IPS DF 19.7 (cell line): ENCODE data around the gene CFAP20.

Experiments
- DNase-seq: peaks from one replicate; pipeline ENCODE4 v3.0.0-alpha.2; 2013; ENCODE audit warnings: low read depth, low spot score

Gene CFAP20

GRCh38 chr16:58125041-58125440 is 4.1 kb downstream of the CFAP20 start:
- DNase-seq: no peak

GRCh38 chr16:58124601-58124915 is 4.6 kb downstream of the CFAP20 start:
- DNase-seq: no peak

GRCh38 chr16:58123896-58124600 is 5.1 kb downstream of the CFAP20 start:
- DNase-seq: no peak

GRCh38 chr16:58121132-58121531 is 8.0 kb downstream of the CFAP20 start:
- no peak for DNase-seq

GRCh38 chr16:58120234-58120633 is 8.9 kb downstream of the CFAP20 start:
- DNase-seq: no peak

GRCh38 chr16:58119509-58119845 is 9.7 kb downstream of the CFAP20 start:
- no peak for DNase-seq

- DNase-seq: no peak
Measured at GRCh38 chr16:58118801-58119508, 10.2 kb downstream of the CFAP20 start.

- no peak for DNase-seq
Measured at GRCh38 chr16:58116529-58116928, 12.7 kb downstream of the CFAP20 start.

GRCh38 chr16:58116081-58116480 is 13.1 kb downstream of the CFAP20 start:
- no peak for DNase-seq

GRCh38 chr16:58114827-58115825 is 14.1 kb downstream of the CFAP20 start:
- no peak for DNase-seq

- no peak for DNase-seq
Measured at GRCh38 chr16:58111302-58111627, 17.9 kb downstream of the CFAP20 start.

- no peak for DNase-seq
Measured at GRCh38 chr16:58110571-58111301, 18.4 kb downstream of the CFAP20 start.

GRCh38 chr16:58109881-58110280 is 19.3 kb downstream of the CFAP20 start:
- DNase-seq: no peak

- DNase-seq: no peak
Measured at GRCh38 chr16:58109330-58109729, 19.9 kb downstream of the CFAP20 start.

- no peak for DNase-seq
Measured at GRCh38 chr16:58107709-58108108, 21.5 kb downstream of the CFAP20 start.

GRCh38 chr16:58107228-58107627 is 22.0 kb downstream of the CFAP20 start:
- DNase-seq: no peak

- no peak for DNase-seq
Measured at GRCh38 chr16:58105631-58106030, 23.6 kb downstream of the CFAP20 start.

GRCh38 chr16:58102665-58103392 is 26.4 kb downstream of the CFAP20 start:
- DNase-seq: no peak

- no peak for DNase-seq
Measured at GRCh38 chr16:58099956-58100300, 29.3 kb downstream of the CFAP20 start.

- DNase-seq: no peak
Measured at GRCh38 chr16:58099097-58099955, 29.9 kb downstream of the CFAP20 start.
